Stimulated activated CD4-positive, alpha-beta T cell treated with anti-CD3 and anti-CD28 coated beads, Interleukin-12 subunit alpha, Interleukin-12 subunit beta, amount 100 ng/mL, for 48 hours (primary cell): ENCODE data around the gene ROBO4.
A peak's percentile ranks its signal among the peaks of the same experiment; 100 is the strongest.

Experiments
- DNase-seq, 3 donors: peaks; one replicate each; pipeline ENCODE4 v3.0.0-alpha.2; 2020; ENCODE audit warnings: low read depth in 2 of 3, low spot score in 1 of 3

The ROBO4 gene

GRCh38 chr11:124897674-124898262, at the start of gene ROBO4:
Gene ROBO4 (minus strand): TSS chr11:124897865. CDS start chr11:124897795, 70 bp downstream.
- DNase-seq: no peak

GRCh38 chr11:124946735-124947141, 49.1 kb upstream of the ROBO4 start:
- no peak for DNase-seq

- DNase-seq: no peak
Observed at GRCh38 chr11:124945826-124946225, 48.2 kb upstream of the ROBO4 start.

GRCh38 chr11:124944565-124944964, 46.9 kb upstream of the ROBO4 start:
- no peak for DNase-seq

GRCh38 chr11:124943741-124944140, 46.1 kb upstream of the ROBO4 start:
- no peak for DNase-seq

GRCh38 chr11:124943254-124943616, 45.6 kb upstream of the ROBO4 start:
- no peak for DNase-seq

GRCh38 chr11:124942466-124943253, 45.0 kb upstream of the ROBO4 start:
- no peak for DNase-seq

- no peak for DNase-seq
Observed at GRCh38 chr11:124941703-124942102, 44.0 kb upstream of the ROBO4 start.

GRCh38 chr11:124938970-124939369, 41.3 kb upstream of the ROBO4 start:
- DNase-seq: no peak

- no peak for DNase-seq
Observed at GRCh38 chr11:124938206-124938765, 40.6 kb upstream of the ROBO4 start.

- no peak for DNase-seq
Observed at GRCh38 chr11:124937336-124937935, 39.8 kb upstream of the ROBO4 start.

- no peak for DNase-seq
Observed at GRCh38 chr11:124935548-124936514, 38.2 kb upstream of the ROBO4 start, which contains the start of gene HEPACAM. Gene HEPACAM (minus strand): TSS chr11:124936047. CDS start chr11:124936006, 41 bp downstream.

- no peak for DNase-seq
Observed at GRCh38 chr11:124934862-124935547, 37.3 kb upstream of the ROBO4 start.

- DNase-seq: no peak
Observed at GRCh38 chr11:124930799-124931198, 33.1 kb upstream of the ROBO4 start.

- DNase-seq: no peak
Observed at GRCh38 chr11:124928942-124929665, 31.4 kb upstream of the ROBO4 start.

GRCh38 chr11:124923296-124923695, 25.6 kb upstream of the ROBO4 start:
- no peak for DNase-seq

- DNase-seq: no peak
Observed at GRCh38 chr11:124922831-124923230, 25.2 kb upstream of the ROBO4 start.

- peak; percentile 53 to 64 (median 61) for DNase-seq
Observed at GRCh38 chr11:124920870-124921609, 23.4 kb upstream of the ROBO4 start.

GRCh38 chr11:124920356-124920755, 22.7 kb upstream of the ROBO4 start:
- DNase-seq: no peak
